OCI-LY3 (cell line): Measurements from ENCODE around the gene TMEM41B.

Experiments used
- EZH2phosphoT487 ChIP-seq: fragments of 200-600 bp; shearing (Covaris generic); IDR thresholded peaks from 2 replicates; pipeline ENCODE4 v1.6.1; 2018; ENCODE audit warnings: antibody characterized with exemption, mixed run types, low read depth
- TF ChIP-seq, protein P1 (sequence below): fragments of 200-600, 300-600 bp; sonication (generic); IDR thresholded peaks from 2 replicates; pipeline ENCODE4 v1.5.1; 2014; ENCODE audit warnings: antibody characterized with exemption, low read length, low read depth

DNA sequence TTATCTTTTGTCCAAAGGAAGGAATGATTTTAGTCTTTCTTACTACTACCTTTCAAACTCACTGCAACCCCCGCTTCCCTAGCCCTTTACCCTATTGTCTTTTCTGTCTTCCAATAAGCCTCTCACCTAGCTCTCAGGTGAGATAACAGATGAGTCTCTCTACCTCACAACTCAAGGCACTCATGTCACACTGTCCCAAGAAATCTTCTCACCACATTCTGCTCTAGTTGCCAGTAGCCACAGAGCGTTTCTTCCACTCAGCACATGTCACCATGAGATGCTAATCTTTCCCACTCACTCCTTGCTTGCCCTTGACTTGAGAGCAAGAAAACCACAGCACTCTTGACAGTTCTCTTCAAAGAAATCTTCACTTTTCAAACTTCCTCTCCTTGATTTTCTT, 32.7 kb upstream of the TMEM41B start:
- TF ChIP-seq EZH2phosphoT487 = no peak
- TF ChIP-seq, protein P1, sequence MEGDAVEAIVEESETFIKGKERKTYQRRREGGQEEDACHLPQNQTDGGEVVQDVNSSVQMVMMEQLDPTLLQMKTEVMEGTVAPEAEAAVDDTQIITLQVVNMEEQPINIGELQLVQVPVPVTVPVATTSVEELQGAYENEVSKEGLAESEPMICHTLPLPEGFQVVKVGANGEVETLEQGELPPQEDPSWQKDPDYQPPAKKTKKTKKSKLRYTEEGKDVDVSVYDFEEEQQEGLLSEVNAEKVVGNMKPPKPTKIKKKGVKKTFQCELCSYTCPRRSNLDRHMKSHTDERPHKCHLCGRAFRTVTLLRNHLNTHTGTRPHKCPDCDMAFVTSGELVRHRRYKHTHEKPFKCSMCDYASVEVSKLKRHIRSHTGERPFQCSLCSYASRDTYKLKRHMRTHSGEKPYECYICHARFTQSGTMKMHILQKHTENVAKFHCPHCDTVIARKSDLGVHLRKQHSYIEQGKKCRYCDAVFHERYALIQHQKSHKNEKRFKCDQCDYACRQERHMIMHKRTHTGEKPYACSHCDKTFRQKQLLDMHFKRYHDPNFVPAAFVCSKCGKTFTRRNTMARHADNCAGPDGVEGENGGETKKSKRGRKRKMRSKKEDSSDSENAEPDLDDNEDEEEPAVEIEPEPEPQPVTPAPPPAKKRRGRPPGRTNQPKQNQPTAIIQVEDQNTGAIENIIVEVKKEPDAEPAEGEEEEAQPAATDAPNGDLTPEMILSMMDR = no peak
